A673 (cell line): ENCODE data around the gene TRIM50.

Source experiments
- CTCF ChIP-seq: fragments of 300-800, 200-600 bp; sonication (generic); conservative IDR thresholded peaks from 2 replicates; pipeline ENCODE4 v1.5.1; 2017; ENCODE audit warnings: low read depth, mild to moderate bottlenecking, antibody characterized with exemption, low read length, moderate library complexity, mixed read lengths
- EZH2 ChIP-seq: fragments of 200-600 bp; sonication (generic); IDR thresholded peaks from 2 replicates; pipeline ENCODE4 v1.6.1; 2017; ENCODE audit warnings: borderline replicate concordance, low read depth, mild to moderate bottlenecking, mixed read lengths, antibody characterized with exemption, low read length; ENCODE audit not compliant: poor library complexity, severe bottlenecking

DNA sequence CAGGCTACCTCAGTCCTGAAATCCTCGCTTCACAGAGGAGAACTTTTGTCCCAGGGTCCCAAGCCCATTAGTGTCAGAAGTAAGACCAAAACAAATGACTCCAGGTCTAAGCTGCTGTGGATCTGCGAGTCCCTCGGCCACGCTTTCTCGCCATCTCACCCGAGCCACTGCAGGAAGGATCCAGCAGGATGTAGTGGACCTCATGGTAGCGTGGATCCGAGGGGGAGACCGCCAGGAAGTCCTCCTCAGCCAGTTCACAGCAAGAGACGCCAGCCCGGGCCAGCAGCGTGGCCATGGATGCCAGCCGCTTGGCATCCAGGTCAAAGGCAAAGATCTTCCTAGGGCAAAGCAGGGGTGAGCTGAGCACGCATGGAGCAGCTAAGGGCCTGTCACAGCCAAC, 23.8 kb downstream of the TRIM50 start:
- TF ChIP-seq CTCF (no peak), EZH2 (no peak)
